PC-9 (cell line): Measurements from ENCODE around the gene RNF11. TPM values are rescaled to one million over a fixed set of nuclear protein-coding genes. Genes with fewer than 3 reads are reported as not detected.
A peak's percentile ranks its signal among the peaks of the same experiment; 100 is the strongest.

Source experiments
- BruUV-seq: library from RNA; stranded (reverse); fragments of 400-500 nt; replicated peaks from 2 replicates; lab custom pipeline; 2021; lab: Mats Ljungman, UMichigan
- CTCF ChIA-PET: fragments of 300-600 bp; sonication (Branson Sonifier 250); formaldehyde crosslinking; loops from one replicate; lab custom pipeline; 2022; ENCODE audit warnings: antibody characterized with exemption; lab: Charles Lee
- POLR2A ChIA-PET: fragments of 300-600 bp; sonication (Branson Sonifier 250); formaldehyde crosslinking; loops from one replicate; lab custom pipeline; 2022; ENCODE audit warnings: antibody characterized with exemption; ENCODE audit not compliant: unreplicated experiment; lab: Charles Lee
- DNase-seq, 2 experiments: peaks; one replicate each; pipeline versions ENCODE4 v3.0.0 to v3.0.0-alpha.2; 2015 to 2022; ENCODE audit warnings: mixed read lengths in 1 of 2
- H2AFZ ChIP-seq: fragments of 200-600 bp; sonication (generic); 2 replicates; pipeline ENCODE4 v1.8.1; 2017; ENCODE audit warnings: antibody characterized with exemption
- H3F3A ChIP-seq: fragments of 200-600 bp; sonication (generic); 2 replicates; pipeline ENCODE4 v1.8.1; 2017; ENCODE audit warnings: antibody characterized with exemption, mild to moderate bottlenecking, low read depth; ENCODE audit not compliant: insufficient read depth
- H3K27ac ChIP-seq: fragments of 200-600 bp; sonication (generic); 2 replicates; pipeline ENCODE4 v1.6.1; 2016; ENCODE audit warnings: mixed run types
- H3K27me3 ChIP-seq: fragments of 200-600 bp; sonication (generic); 2 replicates; pipeline ENCODE4 v1.6.1; 2016; ENCODE audit warnings: low read depth, mixed run types; ENCODE audit not compliant: insufficient read depth
- H3K36me3 ChIP-seq: fragments of 200-600 bp; sonication (generic); 2 replicates; pipeline ENCODE4 v1.6.1; 2016; ENCODE audit warnings: low read depth, mixed run types
- H3K4me1 ChIP-seq: fragments of 200-600 bp; sonication (generic); replicated peaks from 2 replicates; pipeline ENCODE4 v1.6.1; 2016; ENCODE audit warnings: mixed run types; ENCODE audit not compliant: insufficient read depth
- H3K4me2 ChIP-seq: fragments of 200-600 bp; sonication (generic); 2 replicates; pipeline ENCODE4 v1.6.1; 2017; ENCODE audit warnings: mixed run types
- H3K4me3 ChIP-seq: fragments of 200-600 bp; sonication (generic); 2 replicates; pipeline ENCODE4 v1.6.1; 2016; ENCODE audit warnings: mixed run types
- H3K79me2 ChIP-seq: fragments of 200-600 bp; sonication (generic); 2 replicates; pipeline ENCODE4 v1.6.1; 2017; ENCODE audit warnings: low read depth, mixed run types
- H3K9me2 ChIP-seq: fragments of 200-600 bp; sonication (generic); 2 replicates; pipeline ENCODE4 v1.8.1; 2017; ENCODE audit warnings: mild to moderate bottlenecking; ENCODE audit not compliant: insufficient read depth
- H3K9me3 ChIP-seq: fragments of 200-600 bp; sonication (generic); 2 replicates; pipeline ENCODE4 v1.8.1; 2016; ENCODE audit warnings: low read depth; ENCODE audit not compliant: insufficient read depth
- H4K20me1 ChIP-seq: fragments of 200-600 bp; sonication (generic); 2 replicates; pipeline ENCODE4 v1.8.1; 2017; ENCODE audit not compliant: insufficient read depth
- CTCF ChIP-seq: fragments of 200-600 bp; sonication (generic); conservative IDR thresholded peaks from 2 replicates; pipeline ENCODE4 v1.6.1; 2017; ENCODE audit warnings: mixed run types, antibody characterized with exemption, mild to moderate bottlenecking, moderate library complexity
- EZH2 ChIP-seq: fragments of 200-600 bp; sonication (generic); IDR thresholded peaks from 2 replicates; pipeline ENCODE4 v1.8.0; 2017; ENCODE audit warnings: antibody characterized with exemption, low read depth
- intact Hi-C: fragments of 100-400 bp; cut with micrococcal nuclease; formaldehyde crosslinking; loops from one replicate; pipeline ENCODE4 v1.10.0; 2022; ENCODE audit not compliant: unreplicated experiment
- total RNA-seq: library from RNA; stranded (reverse); gene quantifications from 2 replicates; pipeline ENCODE4 v1.2.3, GENCODE V29; 2021

The RNF11 gene
- total RNA-seq, 1 experiment from 2014 or later, result 73.2 TPM

GRCh38 chr1:51216631-51217030, 19.4 kb upstream of the RNF11 start:
- Histone ChIP-seq H3K79me2 (no peaks in the 10 kb centered on the region), H3K4me1 (peaks cover 24% of the 10 kb centered on the region), H3K27me3 (no peaks in the 10 kb centered on the region), H3K4me2 (no peak overlapping the region), H4K20me1 (no peaks in the 10 kb centered on the region), H3F3A (peaks cover 18% of the 10 kb centered on the region; the same call in 1 of the 2 replicates), H3K4me3 (no peak overlapping the region), H3K9me2 (no peaks in the 10 kb centered on the region), H3K27ac (no peak overlapping the region), H3K9me3 (no peaks in the 10 kb centered on the region), H2AFZ (no peak overlapping the region), H3K36me3 (no peaks in the 10 kb centered on the region)
- BruUV-seq, result no TSS peak
- ChIA-PET POLR2A (no interaction called here), CTCF (no interaction called here)
- TF ChIP-seq EZH2 (no peak), CTCF (no peak)
- intact Hi-C loops, result no loop called here
- no peak for DNase-seq

DNA sequence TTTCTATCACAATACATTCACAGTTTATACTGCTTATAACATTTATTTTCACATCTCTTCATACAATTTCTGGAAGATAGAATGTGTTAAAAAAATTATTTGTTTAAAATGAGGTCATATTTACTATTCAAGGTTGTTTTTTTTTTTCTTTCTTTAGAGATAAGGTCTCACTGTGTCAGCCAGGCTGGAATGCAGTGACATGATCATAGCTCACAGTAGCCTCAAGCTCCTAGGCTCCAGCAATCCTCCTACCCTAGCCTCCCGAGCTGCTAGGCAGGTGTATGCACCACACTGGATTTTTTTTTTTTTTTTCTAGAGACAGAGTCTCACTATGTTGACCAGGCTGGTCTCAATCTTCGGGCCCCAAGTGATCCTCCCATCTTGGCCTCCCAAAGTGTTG, 19.0 kb upstream of the RNF11 start:
- Histone ChIP-seq H3K27ac (no peak overlapping the region), H3K4me2 (no peak overlapping the region), H3K4me3 (no peak overlapping the region), H3K9me2 (no peaks in the 10 kb centered on the region), H3K4me1 (peaks cover 24% of the 10 kb centered on the region), H4K20me1 (no peaks in the 10 kb centered on the region), H3K79me2 (no peaks in the 10 kb centered on the region), H3K36me3 (no peaks in the 10 kb centered on the region), H2AFZ (no peak overlapping the region), H3F3A (peaks cover 18% of the 10 kb centered on the region; the same call in 1 of the 2 replicates), H3K9me3 (no peaks in the 10 kb centered on the region), H3K27me3 (no peaks in the 10 kb centered on the region)
- ChIA-PET CTCF (interaction anchor here (0.7 kb wide), 1 partner anchor 50 kb away, joined by 3 read pairs; no protein-coding TSS in a partner anchor), POLR2A (no interaction called here)
- BruUV-seq, result no TSS peak
- no peak for TF ChIP-seq EZH2
- no peak for TF ChIP-seq CTCF
- DNase-seq, result peak in 1 of 2 experiments; percentile 47
- intact Hi-C loops, result no loop called here

GRCh38 chr1:51218570-51218969, 17.5 kb upstream of the RNF11 start:
- Histone ChIP-seq H3K9me3 (no peaks in the 10 kb centered on the region; the same call in 1 of the 2 replicates), H3K79me2 (no peaks in the 10 kb centered on the region), H3K4me1 (peaks cover 24% of the 10 kb centered on the region), H3K27me3 (no peaks in the 10 kb centered on the region), H3K4me2 (no peak overlapping the region), H3K27ac (no peak overlapping the region), H2AFZ (no peak overlapping the region), H3K4me3 (no peak overlapping the region), H3F3A (peaks cover 18% of the 10 kb centered on the region; the same call in 1 of the 2 replicates), H3K9me2 (no peaks in the 10 kb centered on the region), H4K20me1 (no peaks in the 10 kb centered on the region), H3K36me3 (no peaks in the 10 kb centered on the region)
- intact Hi-C loops, result no loop called here
- ChIA-PET POLR2A (no interaction called here), CTCF (no interaction called here)
- no TSS peak for BruUV-seq
- no peak for DNase-seq
- TF ChIP-seq CTCF, result no peak
- no peak for TF ChIP-seq EZH2
